ENCODE results near the gene PRKAR1B. TPM values are rescaled to one million over a fixed set of nuclear protein-coding genes. Genes with fewer than 3 reads are reported as not detected.

Gene PRKAR1B
- total RNA-seq, 2 donors from 2014 or later: 33.5 to 43.2 TPM

GRCh38 chr7:772392-772791, 45.3 kb upstream of the PRKAR1B start:
- no peak for DNase-seq
- no peak overlapping the region for H3K4me3 Mint-ChIP-seq
- Histone ChIP-seq H3K4me1 (ENCODE audit: control insufficient read depth, insufficient read depth, low read length) (no peaks in the 10 kb centered on the region), H3K27ac (ENCODE audit: low read depth, low read length) (no peak overlapping the region), H3K4me3 (ENCODE audit: low read length) (no peak overlapping the region), H3K27me3 (ENCODE audit: control insufficient read depth, insufficient read depth, low read length, poor library complexity, severe bottlenecking) (no peaks in the 10 kb centered on the region), H3K9ac (ENCODE audit: extremely low read depth, low read length, poor library complexity, severe bottlenecking) (no peak overlapping the region), H3K36me3 (ENCODE audit: control insufficient read depth, insufficient read depth, low read length) (peaks cover 31% of the 10 kb centered on the region), H3K9me3 (ENCODE audit: control insufficient read depth, low read length) (no peaks in the 10 kb centered on the region)
- H3K36me3 Mint-ChIP-seq (ENCODE audit: low read depth): peaks cover 30% of the 10 kb centered on the region
- WGBS, 2 experiments (ENCODE audit: insufficient coverage in 1 of 2, insufficient read length in 1 of 2): 94 to 96% methylated on average over 12 to 13 of the region's 13 CpGs
- no peak for TF ChIP-seq CTCF (conservative IDR thresholded peaks at IDR 0.05)
- H3K27ac Mint-ChIP-seq: no peak overlapping the region
- no peaks in the 10 kb centered on the region for H3K9me3 Mint-ChIP-seq
- no peaks in the 10 kb centered on the region for H3K4me1 Mint-ChIP-seq
- no peaks in the 10 kb centered on the region for H3K27me3 Mint-ChIP-seq (ENCODE audit: insufficient read depth)

GRCh38 chr7:772005-772294, 44.9 kb upstream of the PRKAR1B start:
- WGBS, 2 experiments (ENCODE audit: insufficient coverage in 1 of 2, insufficient read length in 1 of 2): 90 to 91% methylated on average over 10 to 11 of the region's 11 CpGs
- no peak overlapping the region for H3K27ac ChIP-seq (ENCODE audit: low read depth, low read length)
- Mint-ChIP-seq H3K27me3 (ENCODE audit: insufficient read depth) (no peaks in the 10 kb centered on the region), H3K9me3 (no peaks in the 10 kb centered on the region), H3K4me3 (no peak overlapping the region), H3K36me3 (ENCODE audit: low read depth) (peaks cover 30% of the 10 kb centered on the region), H3K27ac (no peak overlapping the region), H3K4me1 (no peaks in the 10 kb centered on the region)
- no peaks in the 10 kb centered on the region for H3K9me3 ChIP-seq (ENCODE audit: control insufficient read depth, low read length)
- no peak for DNase-seq
- H3K9ac ChIP-seq (ENCODE audit: extremely low read depth, low read length, poor library complexity, severe bottlenecking): no peak overlapping the region
- TF ChIP-seq CTCF (conservative IDR thresholded peaks at IDR 0.05): no peak
- H3K36me3 ChIP-seq (ENCODE audit: control insufficient read depth, insufficient read depth, low read length): peaks cover 27% of the 10 kb centered on the region
- H3K4me1 ChIP-seq (ENCODE audit: control insufficient read depth, insufficient read depth, low read length): no peaks in the 10 kb centered on the region
- no peaks in the 10 kb centered on the region for H3K27me3 ChIP-seq (ENCODE audit: control insufficient read depth, insufficient read depth, low read length, poor library complexity, severe bottlenecking)
- H3K4me3 ChIP-seq (ENCODE audit: low read length): no peak overlapping the region

- TF ChIP-seq CTCF (conservative IDR thresholded peaks at IDR 0.05): no peak
- Histone ChIP-seq H3K36me3 (ENCODE audit: control insufficient read depth, insufficient read depth, low read length) (peaks cover 29% of the 10 kb centered on the region), H3K27ac (ENCODE audit: low read depth, low read length) (no peak overlapping the region), H3K27me3 (ENCODE audit: control insufficient read depth, insufficient read depth, low read length, poor library complexity, severe bottlenecking) (no peaks in the 10 kb centered on the region), H3K4me1 (ENCODE audit: control insufficient read depth, insufficient read depth, low read length) (no peaks in the 10 kb centered on the region), H3K9ac (ENCODE audit: extremely low read depth, low read length, poor library complexity, severe bottlenecking) (no peak overlapping the region), H3K9me3 (ENCODE audit: control insufficient read depth, low read length) (no peaks in the 10 kb centered on the region), H3K4me3 (ENCODE audit: low read length) (no peak overlapping the region)
- H3K4me1 Mint-ChIP-seq: no peaks in the 10 kb centered on the region
- 95% methylated on average over 19 to 24 of the region's 24 CpGs for WGBS, 2 experiments (ENCODE audit: insufficient coverage in 1 of 2, insufficient read length in 1 of 2)
- no peak overlapping the region for H3K27ac Mint-ChIP-seq
- H3K36me3 Mint-ChIP-seq (ENCODE audit: low read depth): peaks cover 29% of the 10 kb centered on the region
- H3K4me3 Mint-ChIP-seq: no peak overlapping the region
- H3K27me3 Mint-ChIP-seq (ENCODE audit: insufficient read depth): no peaks in the 10 kb centered on the region
- no peaks in the 10 kb centered on the region for H3K9me3 Mint-ChIP-seq
- no peak for DNase-seq
Measured at GRCh38 chr7:771234-772004, 44.3 kb upstream of the PRKAR1B start.

Data from endodermal cell (in vitro differentiated cells).